RPMI8226 (cell line): Measurements from ENCODE around the gene CREBL2.
"Not testable (repeated sequence)": the region's sequence is repeated elsewhere in the genome, so short reads cannot be mapped to it uniquely, and the experiment has no call there.

Source experiments
- DNase-seq: peaks from one replicate; pipeline ENCODE4 v3.0.0-alpha.2; 2015

Gene CREBL2, protein sequence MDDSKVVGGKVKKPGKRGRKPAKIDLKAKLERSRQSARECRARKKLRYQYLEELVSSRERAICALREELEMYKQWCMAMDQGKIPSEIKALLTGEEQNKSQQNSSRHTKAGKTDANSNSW

DNA sequence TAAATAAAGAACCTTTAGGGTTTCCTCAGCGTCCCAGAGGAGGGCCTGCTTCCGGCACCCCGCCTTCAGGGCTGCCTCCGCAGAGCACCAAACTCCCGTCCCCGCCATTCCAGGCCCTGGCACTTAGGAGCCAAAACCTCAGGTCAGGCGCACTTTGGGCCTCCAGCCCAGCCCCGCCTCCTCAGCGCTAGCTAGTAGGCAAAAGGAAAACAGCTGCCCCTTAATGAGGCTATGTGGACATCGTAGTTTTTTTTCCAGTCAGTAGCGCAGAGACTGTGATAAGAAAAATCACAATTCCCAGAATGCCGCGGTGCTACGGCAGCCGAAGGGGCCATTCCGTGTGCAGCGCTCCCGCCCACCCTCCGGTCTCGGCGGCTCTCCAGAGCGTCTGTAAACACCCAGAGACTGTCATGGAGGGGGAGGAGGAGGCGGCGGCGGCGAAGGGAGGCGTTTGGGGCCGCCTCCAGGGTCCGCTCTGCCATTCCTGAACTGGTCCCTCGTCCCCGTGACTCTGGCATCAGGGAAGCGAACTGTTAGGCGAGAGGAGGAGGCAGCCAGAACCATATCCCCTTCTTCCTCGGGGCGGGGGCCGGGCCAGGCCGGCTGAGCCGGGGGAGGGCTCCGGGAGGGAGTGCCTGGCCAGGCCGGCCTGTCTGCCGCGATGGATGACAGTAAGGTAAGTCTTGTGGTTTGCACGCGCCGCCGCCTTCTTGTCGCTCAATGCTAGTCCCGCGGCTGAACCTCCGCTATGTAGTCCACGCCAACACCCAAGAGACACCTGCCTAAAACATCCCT is at the start of gene CREBL2:
Gene CREBL2, plus strand, starts transcription at position 365 of the 795 bp plus-strand sequence. Its CDS starts 297 bp downstream, at position 662.
- peak; percentile 93 for DNase-seq

DNA sequence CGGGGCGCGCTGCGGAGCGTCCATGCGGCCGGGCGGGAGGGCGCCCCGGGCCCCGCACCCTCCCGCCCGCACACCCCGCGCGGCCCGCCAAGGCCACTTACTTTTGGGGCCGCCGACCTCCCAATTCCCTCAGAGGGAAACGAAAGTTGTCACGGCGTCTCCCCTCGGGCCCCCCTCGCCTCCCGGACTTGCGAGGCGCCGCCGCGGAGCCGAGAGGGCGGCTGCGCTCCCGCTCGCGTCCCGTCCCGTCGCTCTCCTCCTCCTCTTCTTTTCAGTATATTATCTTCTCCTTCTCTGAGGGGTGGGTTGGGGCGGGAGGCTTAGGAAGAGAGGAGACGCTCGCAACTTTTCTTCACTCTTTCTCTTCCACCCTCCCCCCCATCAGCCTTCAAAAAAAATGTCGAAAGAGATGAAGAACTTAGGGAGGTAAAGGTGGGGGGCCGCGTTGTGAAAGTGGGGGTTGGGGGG is 49.6 kb upstream of the CREBL2 start:
- DNase-seq: peak; percentile 39

DNA sequence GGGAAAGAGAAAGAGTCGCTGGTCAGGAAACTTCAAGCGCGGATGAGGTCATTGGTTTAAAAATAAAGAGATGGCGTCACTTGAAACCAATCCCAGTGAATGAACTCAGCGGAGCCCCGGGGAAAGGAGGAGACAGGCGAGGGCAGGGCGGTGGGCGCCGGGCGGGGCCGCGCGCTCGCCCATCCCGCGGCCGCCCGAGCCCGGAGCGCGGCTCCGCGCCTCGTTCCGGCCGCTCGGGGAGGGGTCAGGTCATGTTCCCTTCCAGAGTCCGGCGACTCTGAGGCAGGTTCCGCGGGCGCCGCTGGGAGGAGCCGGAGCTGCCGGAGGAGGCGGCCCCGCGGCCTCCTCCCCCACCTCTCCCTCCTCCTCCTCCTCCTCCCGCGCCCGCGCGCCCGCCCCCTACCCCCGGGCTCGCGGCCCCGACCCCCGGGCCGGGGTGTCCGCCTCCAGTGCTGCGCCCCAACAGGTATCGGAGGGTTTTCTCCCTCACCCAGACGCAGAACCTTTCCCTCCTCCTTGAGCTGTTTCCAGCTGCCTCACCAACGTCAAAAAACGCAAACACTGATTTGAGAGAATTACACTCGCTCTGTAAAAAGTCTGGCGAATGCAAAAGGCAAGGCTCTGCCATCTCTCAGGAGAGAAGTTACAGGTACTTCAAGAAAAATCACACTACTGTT is 49.0 kb upstream of the CREBL2 start, which contains the start of gene DUSP16:
Gene DUSP16, minus strand, starts transcription at position 279 of the 677 bp plus-strand sequence. CDS start 41,765 bp downstream, outside the sequence.
- DNase-seq: peak; percentile 93

DNA sequence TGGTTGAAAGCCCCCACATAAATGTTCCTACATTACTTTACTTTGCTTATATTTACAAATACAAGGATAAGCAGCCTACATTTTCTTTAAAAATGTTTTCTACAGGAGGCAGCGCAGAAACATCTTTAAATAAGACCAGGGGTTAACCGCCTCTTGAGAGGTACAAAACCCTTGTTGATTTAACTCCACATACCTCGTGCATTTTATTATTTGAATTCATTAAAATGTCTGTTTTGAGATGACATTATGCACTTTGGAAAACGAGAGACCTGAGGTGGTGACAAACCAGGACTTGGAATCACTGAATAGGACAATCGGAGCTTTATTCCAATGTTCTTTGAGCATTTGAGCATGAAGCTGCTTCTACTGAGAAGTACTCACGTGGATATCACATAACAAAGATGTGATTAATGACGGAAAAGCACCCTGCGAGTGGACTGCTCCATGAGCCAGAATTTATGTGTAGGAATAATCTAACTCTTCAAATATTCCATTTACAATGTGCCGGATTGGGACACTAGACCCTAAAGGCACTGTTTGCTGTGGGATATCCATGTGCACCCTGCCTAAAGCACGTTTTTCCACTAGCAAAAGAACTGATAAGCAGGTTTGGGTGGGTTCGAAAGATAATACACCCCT is 48.3 kb upstream of the CREBL2 start:
- no peak for DNase-seq

DNA sequence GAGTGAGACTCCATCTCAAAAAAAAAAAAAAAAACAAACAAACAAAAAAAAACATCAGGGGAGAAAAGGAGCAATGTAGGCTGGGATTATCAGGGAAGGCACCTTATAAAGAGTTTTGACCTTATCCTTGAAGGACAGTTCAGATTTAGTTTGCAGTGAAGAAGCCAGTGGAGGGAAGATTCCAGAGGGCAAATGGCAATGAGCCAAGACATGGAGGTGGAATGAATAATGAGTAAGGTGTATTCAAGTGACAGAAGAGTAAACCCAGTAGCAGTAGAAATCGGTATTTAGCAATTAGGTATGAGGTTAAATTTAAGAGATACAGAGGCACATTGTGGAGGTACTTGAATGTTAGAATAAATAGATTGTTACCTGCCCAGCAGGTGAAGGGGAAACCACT is 46.8 kb upstream of the CREBL2 start:
- no peak for DNase-seq

DNA sequence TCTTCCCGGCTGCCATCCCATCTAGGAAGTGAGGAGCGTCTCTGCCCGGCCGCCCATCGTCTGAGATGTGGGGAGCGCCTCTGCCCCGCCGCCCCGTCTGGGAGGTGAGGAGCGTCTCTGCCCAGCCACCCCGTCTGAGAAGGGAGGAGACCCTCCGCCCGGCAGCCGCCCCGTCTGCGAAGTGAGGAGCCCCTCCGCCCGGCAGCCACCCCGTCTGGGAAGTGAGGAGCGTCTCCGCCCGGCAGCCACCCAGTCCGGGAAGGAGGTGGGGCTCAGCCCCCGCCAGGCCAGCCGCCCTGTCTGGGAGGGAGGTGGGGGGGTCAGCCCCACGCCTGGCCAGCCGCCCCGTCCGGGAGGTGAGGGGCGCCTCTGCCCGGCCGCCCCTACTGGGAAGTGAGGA is 45.7 kb upstream of the CREBL2 start:
- DNase-seq: not testable (repeated sequence)

DNA sequence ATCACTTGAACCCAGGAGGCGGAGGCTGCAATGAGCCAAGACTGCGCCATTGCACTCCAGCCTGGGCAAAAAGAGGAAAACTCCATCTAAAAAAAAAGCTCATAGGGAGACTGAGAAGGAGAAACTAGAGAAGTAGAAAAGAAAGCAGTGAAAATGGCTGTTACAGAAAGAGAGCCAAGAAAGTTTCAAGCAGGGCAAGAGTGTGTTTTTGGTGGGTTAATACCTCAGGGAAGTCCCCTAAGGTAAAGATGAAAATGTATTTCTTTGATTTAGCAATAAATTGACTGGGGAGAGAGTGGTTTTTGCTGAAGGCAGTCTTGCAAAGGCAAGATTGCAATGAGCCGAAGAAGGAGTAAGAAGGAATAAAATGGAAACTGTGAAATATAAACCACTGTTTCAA is 39.0 kb upstream of the CREBL2 start:
- no peak for DNase-seq

DNA sequence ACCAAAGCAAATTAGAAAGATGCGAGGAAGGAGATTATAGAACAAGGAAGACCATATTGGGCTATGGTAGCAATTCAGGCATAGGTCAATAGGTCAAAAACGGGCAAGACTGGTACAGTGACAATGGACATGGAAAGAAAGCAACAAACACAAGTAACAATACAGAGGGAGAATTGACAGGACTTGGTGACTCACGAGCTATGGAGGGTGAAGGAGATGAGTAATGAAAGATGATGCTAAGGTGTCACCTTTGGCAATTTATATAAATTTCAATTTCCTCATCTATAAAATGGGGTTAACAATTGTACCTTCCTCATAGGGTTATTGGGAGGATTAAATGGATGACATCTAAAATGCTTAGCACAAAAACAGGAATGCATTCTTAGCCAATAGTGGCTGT is 33.9 kb upstream of the CREBL2 start:
- DNase-seq: no peak

DNA sequence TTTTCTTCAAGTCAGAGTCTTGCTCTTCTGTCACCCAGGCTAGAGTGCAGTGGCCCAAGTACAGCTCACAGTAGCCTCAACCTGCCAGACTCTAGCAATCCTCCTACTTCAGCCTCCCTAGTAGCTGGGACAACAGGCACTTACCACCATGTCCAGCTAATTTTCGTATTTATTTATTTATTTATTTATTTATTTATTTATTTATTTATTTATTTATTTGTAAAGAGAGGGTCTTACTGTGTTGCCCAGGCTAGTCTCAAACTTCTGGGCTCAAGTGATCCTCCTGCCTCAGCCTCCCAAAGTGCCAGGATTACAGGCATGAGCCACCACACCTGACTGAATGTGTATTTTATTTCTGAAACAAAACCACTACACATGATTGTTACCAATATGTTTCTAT is 31.0 kb upstream of the CREBL2 start:
- DNase-seq: not testable (repeated sequence)

DNA sequence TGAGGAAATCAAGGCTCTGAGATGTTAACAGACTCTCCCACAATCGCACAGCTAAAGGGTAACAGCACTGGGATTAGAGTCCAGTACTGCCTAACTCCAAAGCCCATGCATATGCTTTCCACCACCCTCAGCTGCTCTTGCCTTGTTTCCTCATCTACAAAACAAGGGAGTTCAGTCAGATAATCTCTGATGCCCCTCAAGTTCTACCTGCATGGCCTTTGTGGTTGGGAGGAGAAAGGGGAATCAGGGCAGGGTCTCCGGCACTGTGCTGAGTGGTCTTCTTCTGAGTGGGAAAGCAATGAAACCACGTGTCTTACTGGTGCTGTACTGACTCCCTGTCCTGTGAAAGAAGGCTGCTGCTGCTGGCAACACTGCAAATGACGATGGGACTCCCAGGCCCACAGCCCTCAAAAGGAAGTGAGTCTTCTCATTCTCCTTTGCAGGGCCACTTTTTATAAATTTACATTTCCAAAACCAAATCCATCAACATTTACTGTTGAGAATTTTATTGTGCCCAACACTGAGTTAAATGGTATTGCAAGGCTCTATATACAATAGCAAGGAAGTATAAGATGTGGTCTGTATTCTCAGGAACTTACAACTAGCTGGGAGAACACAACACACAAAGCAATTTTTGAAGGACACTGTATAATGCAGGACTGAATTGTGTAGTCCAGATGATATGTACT is 29.3 kb upstream of the CREBL2 start:
- DNase-seq: no peak

DNA sequence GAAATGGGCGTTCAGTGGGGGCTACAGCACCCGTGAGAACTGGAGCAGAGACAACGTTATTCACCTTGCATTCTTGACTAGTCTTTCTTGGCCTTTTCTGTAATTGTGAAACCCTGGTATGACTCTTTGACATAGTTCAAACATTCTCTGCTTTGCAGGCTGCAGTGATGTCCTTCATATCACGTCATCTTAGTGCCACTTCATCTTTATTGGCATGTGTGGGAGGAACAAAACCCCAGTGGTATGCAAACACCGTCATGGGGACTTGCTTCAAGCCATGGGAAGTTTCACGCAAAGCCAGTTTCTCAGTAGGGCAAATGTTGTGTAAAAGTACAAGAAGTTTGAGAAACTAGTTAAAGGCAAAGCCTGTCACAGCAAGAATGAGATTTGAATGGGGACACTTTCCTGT is 28.8 kb upstream of the CREBL2 start:
- no peak for DNase-seq

DNA sequence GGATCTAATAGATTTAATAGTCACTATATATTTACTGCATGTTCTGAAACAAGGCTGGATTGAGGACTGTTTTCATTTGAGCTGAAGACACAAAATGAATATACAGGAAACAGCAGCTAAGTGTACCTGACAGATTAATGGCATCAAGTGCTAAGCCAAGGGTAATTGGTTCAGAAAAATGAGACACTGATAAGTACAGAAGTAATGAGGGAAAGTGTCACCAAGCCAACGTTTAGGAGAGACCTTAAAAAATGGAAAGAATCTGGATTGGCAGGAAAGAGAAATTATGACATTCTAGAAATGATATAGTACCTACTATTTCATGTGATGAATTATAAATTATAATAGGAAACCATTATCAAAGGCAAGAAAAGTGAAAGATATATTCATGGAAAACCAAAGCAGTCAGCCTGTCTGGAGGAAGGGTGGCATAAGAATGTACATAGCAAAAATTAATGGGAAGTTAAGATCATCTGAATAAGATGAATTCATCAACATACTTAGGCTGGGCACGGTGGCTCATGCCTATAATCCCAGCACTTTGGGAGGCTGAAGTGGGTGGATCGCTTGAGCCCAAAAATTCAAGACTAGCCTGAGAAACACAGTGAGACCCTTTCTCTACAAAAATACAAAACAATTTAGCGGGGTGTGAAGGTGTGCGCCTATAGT is 28.0 kb upstream of the CREBL2 start:
- no peak for DNase-seq

DNA sequence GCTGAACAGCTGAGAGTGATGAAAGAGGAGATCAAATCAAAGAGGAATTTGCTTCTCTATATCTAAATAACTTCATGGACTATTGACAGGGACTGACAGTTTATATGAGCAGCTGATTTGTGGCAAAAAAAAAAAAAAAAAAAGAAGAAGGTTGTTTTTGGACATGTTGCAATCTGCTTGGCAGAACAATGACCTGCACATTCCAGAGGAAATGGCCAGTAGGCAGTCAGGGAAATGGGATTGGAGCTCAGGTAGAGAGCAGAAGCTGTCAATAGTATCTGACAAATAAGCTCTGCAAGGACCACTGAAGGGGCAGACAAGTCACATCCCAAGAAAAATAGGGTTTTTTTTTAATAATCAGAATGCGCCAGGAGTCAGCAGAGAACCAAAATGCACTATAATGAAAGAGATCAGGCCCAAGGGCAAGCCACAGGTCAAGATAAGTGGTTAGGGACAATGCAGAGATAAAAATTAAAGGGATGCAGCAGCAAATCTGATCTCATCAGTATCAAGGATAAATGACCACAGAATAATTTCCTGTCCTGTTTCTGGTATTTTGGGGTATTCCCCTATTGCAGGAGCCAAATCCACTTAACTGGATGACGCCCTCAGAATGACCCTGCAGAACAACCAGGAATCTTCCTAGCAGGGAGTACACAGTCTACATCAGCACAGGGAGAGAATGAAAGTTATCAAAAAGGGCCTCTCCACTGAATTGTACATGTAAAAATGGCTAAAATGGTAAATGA is 26.4 kb upstream of the CREBL2 start:
- DNase-seq: no peak

DNA sequence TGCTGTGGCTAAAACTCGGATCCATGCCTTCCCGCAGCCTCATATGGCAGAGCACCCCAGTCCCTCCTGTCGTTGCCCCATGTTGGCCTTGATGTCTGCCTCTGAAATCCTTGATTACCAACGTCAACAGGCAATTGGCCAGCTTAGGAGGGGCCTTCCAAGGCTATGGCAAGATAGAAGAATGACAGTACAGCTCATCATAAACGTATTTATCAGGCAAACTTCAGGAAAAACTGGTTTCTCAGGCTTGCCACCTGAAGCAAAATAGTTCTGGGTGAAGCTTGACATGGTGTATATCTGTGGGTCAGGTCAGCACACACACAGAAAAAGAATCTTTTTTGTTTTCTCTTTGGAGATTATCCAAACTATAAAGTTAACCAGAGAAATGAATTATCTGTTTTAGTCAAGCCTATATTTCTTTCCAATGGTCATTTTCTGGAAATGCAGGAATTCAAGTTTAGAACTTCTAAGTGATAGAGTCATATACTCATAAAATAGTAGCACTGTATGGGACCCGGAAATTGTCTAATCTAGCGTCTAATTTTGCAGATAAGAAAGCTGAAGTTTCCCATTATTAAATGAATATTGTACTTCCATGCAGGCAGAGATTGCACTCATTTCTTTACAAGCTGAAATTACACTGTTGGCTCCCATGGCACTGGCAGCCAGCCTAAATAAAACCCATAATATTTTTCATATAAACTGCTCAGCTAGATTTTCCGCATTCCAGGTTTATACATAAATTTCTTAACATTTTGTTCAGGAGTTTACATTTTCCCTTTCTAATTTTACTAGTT is 24.6 kb upstream of the CREBL2 start:
- DNase-seq: no peak

DNA sequence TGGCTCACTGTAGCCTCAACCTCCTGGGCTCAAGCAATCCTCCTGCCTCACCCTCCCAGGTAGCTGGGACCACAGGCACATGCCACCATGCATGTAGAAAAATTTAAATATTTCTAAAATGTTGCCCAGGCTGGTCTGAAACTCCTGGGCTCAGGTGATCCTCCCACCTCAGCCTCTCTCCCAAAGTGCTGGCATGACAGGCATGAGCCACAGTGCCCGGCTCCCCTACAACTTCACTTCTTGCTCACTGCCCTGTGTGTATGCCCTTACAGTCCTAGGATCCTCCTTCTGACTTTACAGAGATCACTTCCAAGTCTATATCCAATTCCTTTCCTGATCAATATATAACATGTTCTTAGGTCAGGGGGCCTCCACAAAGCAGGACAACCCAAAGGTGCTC is 23.8 kb upstream of the CREBL2 start:
- DNase-seq: no peak

DNA sequence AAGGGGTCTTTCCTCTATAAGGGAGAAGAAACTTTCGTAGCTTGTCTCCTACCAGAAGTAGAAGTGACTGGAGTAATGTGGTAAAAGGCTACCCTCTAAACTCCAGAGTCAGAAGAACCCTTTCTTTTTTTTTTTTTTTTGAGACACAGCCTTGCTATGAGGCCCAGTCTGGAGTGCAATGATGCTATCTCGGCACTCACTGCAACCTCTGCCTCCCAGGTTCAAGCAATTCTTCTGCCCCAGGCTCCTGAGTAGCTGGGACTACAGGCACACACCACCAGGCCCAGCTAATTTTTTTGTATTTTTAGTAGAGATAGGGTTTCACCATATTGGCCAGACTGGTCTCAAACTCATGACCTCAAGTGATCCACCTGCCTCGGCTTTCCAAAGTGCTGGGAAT is 23.2 kb upstream of the CREBL2 start:
- not testable (repeated sequence) for DNase-seq

DNA sequence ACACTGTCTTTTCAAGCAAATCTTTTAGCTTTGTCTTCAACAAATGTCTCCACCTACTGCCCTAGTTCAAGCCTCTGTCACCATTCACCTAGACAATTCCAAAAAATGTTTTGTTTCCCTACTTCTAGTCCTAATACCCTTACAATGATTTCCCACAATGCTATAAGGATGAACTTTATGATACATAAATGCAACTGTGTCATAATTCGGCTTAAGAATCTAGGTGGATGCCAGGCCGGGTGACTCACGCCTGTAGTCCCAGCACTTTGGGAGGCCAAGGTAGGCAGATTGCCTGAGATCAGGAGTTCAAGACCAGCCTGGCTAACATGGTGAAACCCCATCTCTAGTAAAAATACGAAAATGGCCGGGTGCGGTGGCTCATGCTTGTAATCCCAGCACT is 20.7 kb upstream of the CREBL2 start:
- no peak for DNase-seq

DNA sequence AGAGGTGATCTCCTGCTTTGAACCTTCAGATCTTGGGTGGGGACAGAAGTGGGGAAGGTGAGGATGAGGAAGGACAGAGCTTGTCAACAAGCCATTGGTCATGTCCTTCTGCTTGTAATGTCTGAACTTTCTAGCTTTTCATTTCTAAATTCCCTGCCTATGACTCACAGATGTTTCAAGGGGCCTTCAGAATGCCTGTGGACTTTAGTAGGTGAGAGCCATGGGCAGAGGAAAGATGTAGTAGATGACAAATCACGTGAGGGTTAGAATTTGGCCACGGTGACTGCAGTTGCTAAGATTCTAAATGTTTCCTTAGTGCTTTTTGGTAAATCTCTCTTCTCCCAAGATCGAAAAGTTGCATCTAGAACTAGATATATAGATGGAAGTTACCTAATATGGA is 18.7 kb upstream of the CREBL2 start:
- DNase-seq: no peak

DNA sequence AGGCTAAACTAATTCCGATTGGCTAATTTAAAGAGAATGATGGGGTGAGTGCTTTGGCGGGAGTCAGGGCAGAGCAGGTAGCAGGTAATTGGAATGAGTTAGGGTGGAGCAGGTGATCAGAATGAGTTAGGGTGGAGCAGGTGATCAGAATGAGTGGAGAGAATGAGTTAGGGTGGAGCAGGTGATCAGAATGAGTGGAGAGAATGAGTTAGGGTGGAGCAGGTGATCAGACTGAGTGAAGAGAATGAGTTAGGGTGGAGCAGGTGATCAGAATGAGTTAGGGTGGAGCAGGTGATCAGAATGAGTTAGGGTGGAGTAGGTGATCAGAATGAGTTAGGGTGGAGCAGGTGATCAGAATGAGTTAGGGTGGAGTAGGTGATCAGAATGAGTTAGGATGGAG is 15.7 kb upstream of the CREBL2 start:
- DNase-seq: not testable (repeated sequence)

DNA sequence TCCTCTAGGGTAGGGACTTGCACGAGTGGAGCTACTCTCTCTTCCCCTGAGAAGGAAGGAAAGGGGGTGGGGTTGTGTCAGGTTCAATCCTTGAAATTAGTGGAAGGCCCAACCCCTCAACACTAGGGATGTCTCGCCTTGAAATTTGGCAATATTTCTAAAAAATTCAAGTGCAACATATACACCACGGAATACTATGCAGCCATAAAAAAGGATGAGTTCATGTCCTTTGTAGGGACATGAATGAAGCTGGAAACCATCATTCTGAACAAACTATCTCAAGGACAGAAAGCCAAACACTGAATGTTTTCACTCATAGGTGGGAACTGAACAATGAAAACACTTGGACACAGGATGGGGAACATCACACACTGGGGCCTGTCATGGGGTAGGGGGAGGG is 15.1 kb upstream of the CREBL2 start:
- DNase-seq: not testable (repeated sequence)

DNA sequence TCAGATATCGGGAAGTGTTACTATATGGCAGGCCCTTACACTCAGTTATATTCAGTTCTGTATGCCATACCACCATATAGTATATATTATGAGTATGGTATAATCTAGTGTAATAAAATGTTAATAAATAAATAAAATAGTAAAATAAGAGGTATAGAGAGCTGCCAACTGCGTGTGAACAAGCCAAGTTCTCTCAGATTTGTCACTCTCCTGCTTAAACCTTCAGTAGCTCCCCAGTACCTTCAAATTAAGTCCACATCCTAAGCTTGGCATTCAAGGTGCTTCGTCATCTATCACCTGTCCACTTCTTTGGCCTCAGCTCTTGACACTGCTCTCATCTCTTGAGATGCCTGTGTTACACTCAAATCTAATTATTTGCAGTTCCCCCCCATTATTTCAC is 12.8 kb upstream of the CREBL2 start:
- DNase-seq: no peak
